ENCODE results near the gene PC. TPM values are rescaled to one million over a fixed set of nuclear protein-coding genes. Genes with fewer than 3 reads are reported as not detected.
"Not testable (repeated sequence)": the region's sequence is repeated elsewhere in the genome, so short reads cannot be mapped to it uniquely, and the experiment has no call there.

PC gene
- total and polyA plus RNA-seq, 2 experiments from 2014 or later, result 18.3 to 21.7 TPM

- H3K27me3 Mint-ChIP-seq (ENCODE audit: insufficient read depth, low read depth, poor library complexity); H3K36me3 ChIP-seq (ENCODE audit: insufficient read depth); H3K4me3 Mint-ChIP-seq; H3K79me2 ChIP-seq (replicated peaks; ENCODE audit: insufficient read depth); H4K20me1 ChIP-seq (replicated peaks; ENCODE audit: insufficient read depth); ATAC-seq; H3K36me3 Mint-ChIP-seq (ENCODE audit: low read depth); H3K9me2 ChIP-seq (ENCODE audit: insufficient read depth); H3K27ac ChIP-seq (ENCODE audit: low read depth); H3K4me1 ChIP-seq (ENCODE audit: insufficient read depth); H3K27ac Mint-ChIP-seq; H3K4me1 Mint-ChIP-seq; H3F3A ChIP-seq (replicated peaks; ENCODE audit: low read depth); H3K4me2 ChIP-seq; H3K27me3 ChIP-seq (ENCODE audit: insufficient read depth); H3K9me3 Mint-ChIP-seq; H3K4me3 ChIP-seq; H2AFZ ChIP-seq; DNase-seq (ENCODE audit: low spot score): not testable (repeated sequence)
These were observed 133.6 kb downstream of the PC start for GRCh38 chr11:66824573-66824972.

GRCh38 chr11:66823700-66824099 lies 134.5 kb downstream of the PC start:
- Histone ChIP-seq H2AFZ (no peak overlapping the region), H3K79me2 (replicated peaks; ENCODE audit: insufficient read depth) (no peaks in the 10 kb centered on the region), H3K36me3 (ENCODE audit: insufficient read depth) (no peaks in the 10 kb centered on the region), H3K9me2 (ENCODE audit: insufficient read depth) (no peaks in the 10 kb centered on the region), H3K4me3 (no peak overlapping the region), H4K20me1 (replicated peaks; ENCODE audit: insufficient read depth) (no peaks in the 10 kb centered on the region; the same call in 1 of the 2 replicates), H3K27ac (ENCODE audit: low read depth) (no peak overlapping the region), H3F3A (replicated peaks; ENCODE audit: low read depth) (no peaks in the 10 kb centered on the region), H3K4me2 (no peak overlapping the region), H3K4me1 (ENCODE audit: insufficient read depth) (no peaks in the 10 kb centered on the region), H3K27me3 (ENCODE audit: insufficient read depth) (no peaks in the 10 kb centered on the region)
- no peak overlapping the region for H3K4me3 Mint-ChIP-seq
- no peaks in the 10 kb centered on the region for H3K9me3 Mint-ChIP-seq
- H3K36me3 Mint-ChIP-seq (ENCODE audit: low read depth), result no peaks in the 10 kb centered on the region
- H3K4me1 Mint-ChIP-seq, result no peaks in the 10 kb centered on the region
- H3K27ac Mint-ChIP-seq, result no peak overlapping the region
- ATAC-seq (no peak), DNase-seq (ENCODE audit: low spot score) (no peak)
- no peaks in the 10 kb centered on the region for H3K27me3 Mint-ChIP-seq (ENCODE audit: insufficient read depth, low read depth, poor library complexity)
- TF ChIP-seq STAT1 (IDR thresholded peaks at IDR 0.05; ENCODE audit: unreplicated experiment), result no peak
- no peak for TF ChIP-seq EZH2 (IDR thresholded peaks at IDR 0.05; ENCODE audit: low read depth, unreplicated experiment)
- TF ChIP-seq ZNF114 (CRISPR knock-in tag; IDR thresholded peaks at IDR 0.05), result no peak
- TF ChIP-seq JUNB (IDR thresholded peaks at IDR 0.05; ENCODE audit: unreplicated experiment), result no peak
- TF ChIP-seq CREB1 (CRISPR knock-in tag; IDR thresholded peaks at IDR 0.05; ENCODE audit: low read depth), result no peak
- no peak for TF ChIP-seq POLR2AphosphoS5 (IDR thresholded peaks at IDR 0.05; ENCODE audit: low read depth)
- no peak for TF ChIP-seq ZNF331 (CRISPR knock-in tag; IDR thresholded peaks at IDR 0.05; ENCODE audit: low read depth)
- TF ChIP-seq REST (IDR thresholded peaks at IDR 0.05; ENCODE audit: unreplicated experiment), result no peak
- no peak for TF ChIP-seq ZNF462 (CRISPR knock-in tag; IDR thresholded peaks at IDR 0.05)
- TF ChIP-seq CTCF (conservative IDR thresholded peaks at IDR 0.05; ENCODE audit: low read depth in 2 of 2), result no peak
